MV-4-11 (cell line): ENCODE measurements around the gene CHCHD3.

Source experiments
- DNase-seq: peaks from one replicate; lab custom pipeline; 2025; lab: John Stamatoyannopoulos, UW

CHCHD3 gene

DNA sequence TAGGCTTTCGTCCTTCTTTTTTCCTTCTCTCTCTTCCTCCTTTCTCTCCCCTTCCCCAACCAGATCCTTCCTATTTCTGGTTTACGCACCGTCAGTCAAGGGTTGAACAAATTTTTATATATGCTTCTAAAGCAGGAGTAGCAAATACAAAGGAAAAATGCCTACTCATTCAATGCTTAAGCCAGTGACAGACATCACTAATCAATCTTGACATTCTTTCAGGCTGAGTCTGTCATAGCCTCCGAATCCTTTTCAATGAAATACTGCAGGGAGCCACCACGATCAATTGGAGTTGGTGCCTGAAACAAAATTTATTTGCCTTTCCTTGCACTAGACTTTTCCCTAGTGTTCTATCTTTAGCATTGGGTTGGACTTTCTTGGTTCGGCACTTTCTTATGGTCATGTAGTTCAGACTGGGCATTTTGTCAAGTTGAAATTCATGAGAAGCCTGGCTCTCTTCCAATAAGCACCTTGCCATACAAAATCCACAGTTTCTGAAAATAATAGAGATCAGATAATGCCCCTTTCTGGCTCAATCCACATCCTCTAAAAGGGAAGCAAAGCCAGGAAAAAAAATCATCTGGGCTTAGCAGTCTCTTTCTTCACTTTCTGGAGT lies 266.1 kb downstream of the CHCHD3 start:
- no peak for DNase-seq

DNA sequence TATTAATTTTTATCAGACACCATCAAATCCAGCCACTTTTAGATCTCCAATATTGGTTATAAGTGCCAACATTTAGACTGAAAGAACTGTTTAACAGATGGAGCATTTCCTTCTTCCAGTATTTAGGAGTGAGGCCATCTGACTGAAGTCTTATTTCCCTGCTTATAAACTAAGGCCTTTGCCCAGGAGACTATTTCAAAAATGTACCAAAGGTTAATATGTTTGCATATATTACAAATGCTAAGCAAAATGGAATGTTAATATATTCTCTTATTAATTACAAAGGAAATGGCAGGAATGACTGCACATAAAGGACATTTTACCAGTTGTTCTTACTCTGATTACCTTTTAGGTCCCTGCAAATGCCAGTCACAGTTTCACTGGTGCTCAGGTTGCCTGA lies 266.8 kb downstream of the CHCHD3 start:
- DNase-seq = no peak

DNA sequence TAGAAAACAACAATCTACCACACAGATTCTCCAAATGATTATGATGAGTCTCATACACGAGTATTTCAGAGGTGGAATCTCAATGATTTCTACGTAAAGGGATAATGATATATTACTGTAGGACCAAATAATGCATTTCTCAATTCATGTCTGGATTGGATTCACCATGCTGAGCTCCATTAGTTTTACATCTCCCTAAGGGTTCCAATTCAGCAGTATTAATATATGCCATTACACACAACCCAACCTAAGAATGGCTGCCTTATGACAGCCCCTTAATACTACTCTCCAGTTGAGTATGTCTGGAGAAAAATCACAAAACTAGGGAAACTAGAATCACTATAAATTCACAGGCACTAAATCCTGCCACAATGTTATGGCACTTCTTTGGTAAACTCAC lies 271.3 kb downstream of the CHCHD3 start:
- DNase-seq = no peak

DNA sequence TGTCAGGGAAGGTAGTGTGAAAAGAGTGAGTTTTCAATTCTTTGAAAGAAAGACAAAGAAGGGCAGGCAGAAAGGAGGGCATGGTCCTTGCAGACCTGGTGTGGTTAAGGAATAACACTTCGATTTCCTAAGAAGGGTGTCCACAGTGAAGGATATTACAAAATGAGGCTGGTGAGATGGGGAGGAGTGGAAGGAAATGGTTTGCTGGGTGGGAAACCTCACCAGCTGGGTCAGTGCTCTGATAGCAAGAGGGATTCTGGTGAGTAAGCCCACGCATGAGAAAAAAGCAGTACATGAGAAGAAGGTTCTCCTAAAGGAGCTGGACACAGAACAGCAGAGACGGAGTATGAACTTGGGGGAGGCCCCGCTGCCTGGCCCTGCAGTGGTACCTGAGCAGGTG lies 275.1 kb downstream of the CHCHD3 start:
- peak; percentile 58 for DNase-seq

DNA sequence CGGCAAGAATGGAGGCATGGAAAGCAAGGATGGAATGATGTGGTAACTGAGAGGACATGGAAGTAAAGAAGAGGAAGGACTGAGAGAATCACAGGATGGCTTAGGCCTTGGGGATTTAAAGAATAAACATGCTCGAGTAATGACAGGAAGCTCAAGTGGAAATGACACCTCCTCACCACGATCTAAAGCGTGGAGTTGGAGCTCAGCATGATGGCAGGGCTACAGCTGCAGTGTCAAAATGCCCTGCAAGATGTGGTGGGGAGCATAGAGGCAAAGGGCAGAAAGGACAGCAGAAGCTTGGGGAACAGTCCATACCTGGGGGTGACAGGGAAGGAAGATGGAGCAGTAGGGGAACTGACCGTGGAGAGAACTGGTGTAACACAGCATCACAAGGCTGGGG lies 276.1 kb downstream of the CHCHD3 start:
- DNase-seq = peak; percentile 3

DNA sequence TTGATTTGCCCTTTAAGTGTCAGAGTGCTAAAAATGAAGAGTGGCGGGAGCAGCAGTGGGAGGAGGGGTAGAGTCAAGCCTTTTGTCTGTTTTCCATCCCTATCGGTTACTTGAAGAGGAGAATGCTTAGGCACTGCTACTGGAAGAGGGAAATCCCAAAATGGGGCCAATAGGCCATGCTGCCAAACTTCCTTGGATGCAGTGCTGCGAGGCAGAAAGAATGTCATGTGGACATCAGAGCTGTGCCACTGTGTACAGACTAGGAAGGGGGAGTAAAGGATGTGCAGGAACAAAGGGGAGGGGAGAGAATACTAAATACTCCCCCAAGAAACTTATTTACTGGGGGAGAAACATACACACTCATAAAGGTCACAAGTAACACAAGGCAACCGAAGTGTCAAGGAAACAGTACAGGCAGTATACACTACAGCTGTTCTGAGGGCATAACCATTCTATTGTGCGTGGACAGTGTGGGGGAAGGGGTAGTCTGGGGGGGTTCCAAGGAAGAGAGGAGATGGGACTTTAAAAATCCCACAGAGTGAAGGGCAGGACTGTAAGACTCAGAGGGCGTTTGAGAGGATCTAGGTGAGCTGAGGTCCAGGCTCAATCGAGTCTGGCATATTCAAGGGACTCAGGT lies 276.9 kb downstream of the CHCHD3 start:
- DNase-seq = no peak

- DNase-seq = no peak
These were observed 281.4 kb downstream of the CHCHD3 start for GRCh38 chr7:132800522-132800921.

DNA sequence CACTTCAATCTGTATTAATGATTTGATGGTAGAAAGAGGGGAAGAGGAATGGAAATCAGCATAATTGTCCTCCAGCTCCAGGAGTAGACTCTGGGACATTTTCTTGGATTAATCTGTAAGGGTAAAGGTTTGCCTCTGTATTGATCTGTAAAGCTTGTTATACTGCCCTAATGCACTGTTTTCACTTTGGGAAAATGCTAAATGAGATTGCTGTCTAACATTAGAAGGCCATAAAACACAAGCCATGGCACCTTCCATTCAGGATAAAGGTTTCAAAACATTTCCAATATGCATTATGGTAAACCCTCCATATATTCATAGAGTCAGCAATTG lies 282.8 kb downstream of the CHCHD3 start:
- DNase-seq = no peak

- DNase-seq = no peak
These were observed 284.7 kb downstream of the CHCHD3 start for GRCh38 chr7:132797152-132797551.

GRCh38 chr7:132793474-132793873 lies 288.4 kb downstream of the CHCHD3 start:
- DNase-seq = no peak

DNA sequence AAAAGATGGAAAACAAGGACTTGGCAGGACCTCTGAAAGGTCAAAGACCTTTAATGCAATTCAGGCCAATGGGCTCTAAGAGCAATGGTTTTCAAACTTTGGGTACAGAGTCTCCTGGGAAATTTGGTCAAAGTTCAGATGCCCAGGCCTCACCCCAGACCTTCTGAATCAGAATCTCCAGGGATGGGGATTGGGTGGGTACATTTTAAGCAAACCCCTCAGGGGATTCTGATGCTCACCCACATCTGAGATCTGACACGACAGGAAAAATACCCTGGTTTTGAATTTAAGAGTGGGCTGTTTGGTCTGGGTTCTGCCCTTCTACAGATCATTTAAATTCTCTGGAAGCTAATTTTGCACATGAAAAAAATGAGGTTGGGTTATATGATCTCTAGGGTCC lies 290.9 kb downstream of the CHCHD3 start:
- DNase-seq = no peak

DNA sequence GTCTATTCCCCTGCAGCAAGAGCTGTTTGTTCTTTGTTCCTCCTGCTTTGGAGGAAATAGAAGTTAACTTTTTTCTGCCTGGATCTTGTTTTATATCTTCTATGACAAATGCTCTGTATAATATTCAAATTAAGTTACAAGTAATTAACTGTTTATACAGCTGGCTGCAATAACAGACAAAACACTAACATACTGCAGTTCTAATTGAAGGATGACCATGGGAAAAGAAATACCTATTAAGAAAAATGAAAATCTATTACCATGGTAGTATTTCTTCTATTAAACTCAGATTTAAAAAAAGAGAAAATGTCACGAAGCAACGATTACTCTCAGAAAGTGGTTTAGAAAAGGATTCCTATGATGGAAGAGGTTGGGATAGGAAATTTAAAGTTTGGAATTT lies 291.8 kb downstream of the CHCHD3 start:
- DNase-seq = no peak

DNA sequence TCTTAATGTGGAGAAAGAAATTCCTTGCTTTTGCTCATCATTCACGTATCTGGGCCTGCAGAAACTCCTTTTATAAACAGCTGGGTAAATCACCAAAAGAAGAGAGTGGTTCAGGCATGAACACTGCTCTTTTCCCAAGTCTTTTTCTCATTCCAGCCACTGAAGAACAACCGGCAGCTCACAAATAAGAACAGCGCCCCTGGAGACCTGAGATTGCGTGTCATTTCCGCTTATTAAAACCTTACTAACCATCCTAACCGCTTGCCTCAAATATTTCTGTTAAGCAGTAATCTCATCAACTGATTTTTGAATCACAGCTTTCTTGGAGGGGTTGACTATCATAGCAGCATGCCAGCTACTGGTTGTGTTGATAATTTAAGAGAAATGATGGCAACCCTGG lies 292.6 kb downstream of the CHCHD3 start:
- no peak for DNase-seq

DNA sequence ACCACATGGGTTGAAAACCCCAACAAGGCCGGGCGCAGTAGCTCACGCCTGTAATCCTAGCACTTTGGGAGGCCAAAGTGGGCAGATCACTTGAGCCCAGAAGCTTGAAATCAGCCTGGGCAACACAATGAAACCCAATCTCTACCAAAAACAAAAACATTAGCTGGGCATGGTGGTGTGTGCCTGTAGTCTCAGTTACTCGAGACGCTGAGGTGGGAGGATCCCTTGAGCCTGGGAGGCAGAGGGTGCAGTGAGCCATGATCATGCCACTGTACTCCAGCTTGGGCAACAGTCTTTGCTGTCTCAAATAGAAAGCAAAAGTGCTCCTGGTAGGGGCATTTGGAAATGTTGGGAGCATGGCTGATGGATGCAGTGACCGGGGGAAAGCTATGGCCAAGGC lies 296.0 kb downstream of the CHCHD3 start:
- no peak for DNase-seq

- no peak for DNase-seq
These were observed 297.5 kb downstream of the CHCHD3 start for GRCh38 chr7:132784406-132784805.

GRCh38 chr7:132783824-132784223 lies 298.1 kb downstream of the CHCHD3 start:
- no peak for DNase-seq

- DNase-seq = no peak
These were observed 298.9 kb downstream of the CHCHD3 start for GRCh38 chr7:132782777-132783640.

DNA sequence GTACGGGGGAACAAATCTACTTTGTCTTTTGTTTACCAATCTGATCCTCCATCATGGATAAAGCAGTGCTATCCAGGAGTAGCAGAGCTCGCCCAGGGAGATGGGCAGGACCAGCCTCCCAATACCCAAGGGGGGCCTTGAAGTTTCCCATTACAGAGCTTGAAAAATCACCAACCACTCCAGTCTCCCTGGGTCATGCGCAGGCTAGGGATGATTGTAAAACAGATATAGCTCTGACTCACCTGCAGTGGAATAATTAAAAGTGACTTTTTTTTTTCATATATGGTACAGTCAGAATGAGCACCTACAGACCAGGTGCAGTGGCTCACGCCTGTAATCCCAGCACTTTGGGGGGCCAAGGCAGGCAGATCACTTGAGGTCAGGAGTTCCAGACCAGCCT lies 301.1 kb downstream of the CHCHD3 start:
- no peak for DNase-seq

GRCh38 chr7:132779164-132779563 lies 302.7 kb downstream of the CHCHD3 start:
- no peak for DNase-seq

GRCh38 chr7:132778761-132779160 lies 303.1 kb downstream of the CHCHD3 start:
- DNase-seq = no peak

GRCh38 chr7:132777956-132778355 lies 303.9 kb downstream of the CHCHD3 start:
- DNase-seq = no peak

DNA sequence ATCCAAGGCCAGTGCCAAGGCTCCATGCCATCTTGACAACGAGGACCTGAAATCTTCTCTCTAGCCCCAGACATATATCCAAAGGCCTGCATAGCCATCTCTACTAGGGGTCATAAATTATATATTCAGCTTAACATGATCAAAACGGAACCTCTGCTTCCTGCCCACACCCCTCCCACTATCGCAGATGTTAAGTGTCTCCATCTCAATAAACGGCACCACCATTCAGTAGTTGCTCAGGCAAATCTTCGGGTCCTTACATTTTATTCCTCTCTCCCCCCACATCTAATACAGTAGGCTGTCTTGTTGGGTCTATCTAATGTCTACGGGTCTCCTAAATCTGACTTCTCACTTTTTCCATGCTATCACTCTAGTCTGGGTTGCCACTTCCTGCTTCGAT lies 304.5 kb downstream of the CHCHD3 start:
- peak; percentile 24 for DNase-seq

- DNase-seq = no peak
These were observed 305.8 kb downstream of the CHCHD3 start for GRCh38 chr7:132776048-132776620.
